Spleen (tissue), 7 donors: Measurements from ENCODE around the gene MYF5.

Source experiments
- CTCF ChIP-seq, 11 experiments: fragments of 200-600 bp in 7 of 11; fragments of 450-650 bp in 4 of 11; sonication (generic) in 4 of 11; IDR thresholded peaks in 8 of 11; conservative IDR thresholded peaks in 3 of 11; 1 replicate in 7 of 11; 2 replicates in 4 of 11; pipeline versions ENCODE4 v1.4.0 to v1.8.0; 2016 to 2021; ENCODE audit warnings: antibody characterized with exemption in 11 of 11, inconsistent platforms in 4 of 11, mild to moderate bottlenecking in 1 of 11
- POLR2AphosphoS5 ChIP-seq, 3 donors: sonication (generic); formaldehyde crosslinking; IDR thresholded peaks; one replicate each; pipeline ENCODE4 v1.5.1; 2017; ENCODE audit warnings: antibody characterized with exemption in 3 of 3
- donor health status: DM: no; HTN: no; CAD: no; lungs with moderate emphysema.
- donor health status: DM: no; HTN: no; CAD: no.
- donor health status: DM: no; HTN: no; CAD: no.

GRCh38 chr12:80714055-80714454 lies 2.7 kb upstream of the MYF5 start:
- TF ChIP-seq CTCF (IDR thresholded peaks at IDR 0.05 in 8 of 11, conservative IDR thresholded peaks at IDR 0.05 in 3 of 11) (no peak), POLR2AphosphoS5 (IDR thresholded peaks at IDR 0.05) (no peak)
